Loucy (cell line): Measurements from ENCODE around the gene KCNIP3.
A peak's percentile ranks its signal among the peaks of the same experiment; 100 is the strongest.

Experiments used
- H2AFZ ChIP-seq: fragments of 200-600 bp; sonication (generic); 2 replicates; pipeline ENCODE4 v1.6.0; 2016; ENCODE audit warnings: antibody characterized with exemption, mild to moderate bottlenecking, low read length, moderate library complexity
- H3F3A ChIP-seq: fragments of 200-600 bp; 2 replicates; pipeline ENCODE4 v1.6.0; 2016; ENCODE audit warnings: antibody characterized with exemption, low read depth, mild to moderate bottlenecking
- H3K27me3 ChIP-seq: fragments of 200-600 bp; sonication (generic); 2 replicates; pipeline ENCODE4 v1.6.1; 2014; ENCODE audit warnings: low read length, mild to moderate bottlenecking; ENCODE audit not compliant: insufficient read depth, poor library complexity, severe bottlenecking
- H3K36me3 ChIP-seq: fragments of 200-600 bp; sonication (generic); 2 replicates; pipeline ENCODE4 v1.6.1; 2016; ENCODE audit warnings: low read length; ENCODE audit not compliant: insufficient read depth
- H3K4me1 ChIP-seq: fragments of 200-600 bp; sonication (generic); 2 replicates; pipeline ENCODE4 v1.5.1; 2014; ENCODE audit warnings: low read length, mild to moderate bottlenecking; ENCODE audit not compliant: insufficient read depth, poor library complexity, severe bottlenecking
- H3K4me2 ChIP-seq: fragments of 200-600 bp; sonication (generic); 2 replicates; pipeline ENCODE4 v1.6.0; 2014; ENCODE audit warnings: antibody characterized with exemption, low read length, low read depth, mild to moderate bottlenecking; ENCODE audit not compliant: poor library complexity, severe bottlenecking
- H3K4me3 ChIP-seq: fragments of 200-600 bp; sonication (generic); 2 replicates; pipeline ENCODE4 v1.5.1; 2014; ENCODE audit warnings: low read length, mild to moderate bottlenecking, mixed read lengths; ENCODE audit not compliant: poor library complexity, severe bottlenecking
- H3K79me2 ChIP-seq: fragments of 200-600 bp; sonication (generic); 2 replicates; pipeline ENCODE4 v1.6.1; 2014; ENCODE audit warnings: low read length; ENCODE audit not compliant: insufficient read depth
- H3K9ac ChIP-seq: fragments of 200-600 bp; sonication (generic); 2 replicates; pipeline ENCODE4 v1.6.0; 2014; ENCODE audit warnings: mild to moderate bottlenecking, low read depth, low read length, moderate library complexity; ENCODE audit not compliant: poor library complexity, severe bottlenecking
- H3K9me2 ChIP-seq: fragments of 200-600 bp; sonication (generic); replicated peaks from 2 replicates; pipeline ENCODE4 v1.6.1; 2016; ENCODE audit warnings: low read depth, low read length, mixed read lengths
- H3K9me3 ChIP-seq: fragments of 200-600 bp; sonication (generic); 2 replicates; pipeline ENCODE4 v1.6.1; 2014; ENCODE audit warnings: mild to moderate bottlenecking, antibody characterized with exemption, low read length, low read depth; ENCODE audit not compliant: insufficient read depth
- H4K20me1 ChIP-seq: fragments of 200-600 bp; sonication (generic); 2 replicates; pipeline ENCODE4 v1.6.0; 2014; ENCODE audit warnings: antibody characterized with exemption, low read length, mild to moderate bottlenecking; ENCODE audit not compliant: insufficient read depth, poor library complexity, severe bottlenecking
- EZH2phosphoT487 ChIP-seq: fragments of 200-600 bp; IDR thresholded peaks from 2 replicates; pipeline ENCODE4 v1.6.1; 2018; ENCODE audit warnings: antibody characterized with exemption, mild to moderate bottlenecking, moderate library complexity, borderline replicate concordance
- TF ChIP-seq, protein P1 (sequence below): fragments of 200-600 bp; sonication (generic); conservative IDR thresholded peaks from 2 replicates; pipeline ENCODE4 v1.5.1; 2014; ENCODE audit warnings: mild to moderate bottlenecking, antibody characterized with exemption, low read length

Gene KCNIP3

DNA sequence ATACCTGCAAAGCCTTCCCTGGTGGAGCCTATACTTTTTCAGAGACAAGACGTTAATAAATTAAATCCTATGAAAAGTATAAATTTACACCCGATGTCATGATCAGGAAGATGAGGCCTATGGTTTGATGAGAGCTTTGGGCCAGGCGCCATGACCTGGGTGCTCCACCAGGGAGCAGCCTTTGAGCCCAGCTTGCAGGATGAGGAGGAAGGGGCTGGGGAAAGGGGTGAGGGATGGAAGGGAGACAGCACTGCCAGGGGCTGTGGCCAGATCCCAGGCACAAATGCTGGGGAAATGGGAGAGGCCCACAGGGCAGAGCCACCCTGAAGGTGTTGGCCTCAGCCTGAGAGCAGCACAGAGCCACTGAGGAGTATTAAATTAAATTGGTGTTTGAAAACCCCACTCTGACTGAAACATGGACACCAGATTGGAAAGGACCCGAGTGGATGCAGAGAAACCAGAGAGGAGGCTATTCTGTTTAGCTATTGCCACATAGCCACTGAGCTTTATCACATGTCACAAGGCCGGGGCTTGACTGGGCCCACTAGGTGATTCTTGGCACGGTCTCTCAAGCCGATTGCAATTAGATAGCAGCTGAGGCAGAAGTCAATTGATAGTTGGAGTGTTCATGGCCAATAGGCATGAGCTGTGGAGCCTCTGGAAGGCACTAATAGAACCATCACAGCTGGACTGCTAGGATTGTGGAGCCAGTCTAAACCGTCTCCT, 95.7 kb downstream of the KCNIP3 start:
- TF ChIP-seq, protein P1, sequence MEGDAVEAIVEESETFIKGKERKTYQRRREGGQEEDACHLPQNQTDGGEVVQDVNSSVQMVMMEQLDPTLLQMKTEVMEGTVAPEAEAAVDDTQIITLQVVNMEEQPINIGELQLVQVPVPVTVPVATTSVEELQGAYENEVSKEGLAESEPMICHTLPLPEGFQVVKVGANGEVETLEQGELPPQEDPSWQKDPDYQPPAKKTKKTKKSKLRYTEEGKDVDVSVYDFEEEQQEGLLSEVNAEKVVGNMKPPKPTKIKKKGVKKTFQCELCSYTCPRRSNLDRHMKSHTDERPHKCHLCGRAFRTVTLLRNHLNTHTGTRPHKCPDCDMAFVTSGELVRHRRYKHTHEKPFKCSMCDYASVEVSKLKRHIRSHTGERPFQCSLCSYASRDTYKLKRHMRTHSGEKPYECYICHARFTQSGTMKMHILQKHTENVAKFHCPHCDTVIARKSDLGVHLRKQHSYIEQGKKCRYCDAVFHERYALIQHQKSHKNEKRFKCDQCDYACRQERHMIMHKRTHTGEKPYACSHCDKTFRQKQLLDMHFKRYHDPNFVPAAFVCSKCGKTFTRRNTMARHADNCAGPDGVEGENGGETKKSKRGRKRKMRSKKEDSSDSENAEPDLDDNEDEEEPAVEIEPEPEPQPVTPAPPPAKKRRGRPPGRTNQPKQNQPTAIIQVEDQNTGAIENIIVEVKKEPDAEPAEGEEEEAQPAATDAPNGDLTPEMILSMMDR: peak; percentile 54; the same call in 1 of the 2 replicates
- TF ChIP-seq EZH2phosphoT487: no peak
- Histone ChIP-seq H3K9me3 (no peaks in the 10 kb centered on the region), H3K4me1 (no peaks in the 10 kb centered on the region), H3K9me2 (no peaks in the 10 kb centered on the region), H4K20me1 (no peaks in the 10 kb centered on the region), H3F3A (no peaks in the 10 kb centered on the region), H3K79me2 (no peaks in the 10 kb centered on the region), H3K9ac (no peak overlapping the region), H2AFZ (no peak overlapping the region), H3K4me2 (no peak overlapping the region), H3K36me3 (no peaks in the 10 kb centered on the region), H3K4me3 (no peak overlapping the region), H3K27me3 (no peaks in the 10 kb centered on the region)

GRCh38 chr2:95393901-95394300, 96.8 kb downstream of the KCNIP3 start:
- H3K79me2 ChIP-seq: no peaks in the 10 kb centered on the region
- H3K27me3 ChIP-seq: no peaks in the 10 kb centered on the region
- H3F3A ChIP-seq: no peaks in the 10 kb centered on the region
- no peaks in the 10 kb centered on the region for H3K36me3 ChIP-seq
- no peak for TF ChIP-seq EZH2phosphoT487
- TF ChIP-seq, protein P1: no peak
- no peaks in the 10 kb centered on the region for H3K9me2 ChIP-seq
- H3K9me3 ChIP-seq: no peaks in the 10 kb centered on the region
- H4K20me1 ChIP-seq: no peaks in the 10 kb centered on the region
- H2AFZ ChIP-seq: no peak overlapping the region
- H3K4me2 ChIP-seq: no peak overlapping the region
- H3K4me1 ChIP-seq: no peaks in the 10 kb centered on the region
- H3K4me3 ChIP-seq: no peak overlapping the region
- H3K9ac ChIP-seq: no peak overlapping the region

DNA sequence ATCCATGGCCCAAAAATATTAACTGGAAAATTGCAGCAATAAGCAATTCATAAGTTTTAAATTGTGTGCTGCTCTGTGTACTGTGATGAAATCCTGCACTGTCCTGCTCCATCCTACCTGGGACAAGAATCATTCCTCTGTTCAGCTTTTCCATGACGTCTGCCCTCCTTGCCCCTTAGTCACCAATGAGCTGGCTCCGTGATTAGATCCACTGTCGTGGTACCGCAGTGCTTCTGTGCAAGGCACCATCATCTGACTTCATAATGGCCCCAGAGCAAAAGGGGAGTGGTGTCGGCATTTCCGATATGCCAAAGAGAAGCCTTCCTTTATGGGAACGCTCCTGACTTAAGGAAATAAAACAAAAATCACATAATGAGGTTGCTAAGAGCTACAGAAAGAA, 101.9 kb downstream of the KCNIP3 start:
- Histone ChIP-seq H3K4me3 (no peak overlapping the region), H3F3A (no peaks in the 10 kb centered on the region), H3K79me2 (peaks cover 22% of the 10 kb centered on the region), H3K4me2 (no peak overlapping the region), H3K4me1 (peaks cover 16% of the 10 kb centered on the region), H3K9me2 (no peaks in the 10 kb centered on the region), H3K9me3 (no peaks in the 10 kb centered on the region), H3K9ac (no peak overlapping the region), H2AFZ (no peak overlapping the region), H4K20me1 (peaks cover 9% of the 10 kb centered on the region), H3K36me3 (no peaks in the 10 kb centered on the region), H3K27me3 (no peaks in the 10 kb centered on the region)
- no peak for TF ChIP-seq EZH2phosphoT487
- TF ChIP-seq, protein P1: no peak
